Glutamatergic neuron (in vitro differentiated cells): ENCODE measurements around the gene TMPRSS9. TPM values are rescaled to one million over a fixed set of nuclear protein-coding genes. Genes with fewer than 3 reads are reported as not detected.
"Not testable (repeated sequence)": the region's sequence is repeated elsewhere in the genome, so short reads cannot be mapped to it uniquely, and the experiment has no call there.

Experiments
- DNase-seq: peaks from one replicate; pipeline ENCODE4 v3.0.0; 2022
- H3K27ac Mint-ChIP-seq: one replicate; pipeline ENCODE4 v1.8.0; 2020; ENCODE audit warnings: mild to moderate bottlenecking, mixed read lengths, inconsistent platforms; ENCODE audit not compliant: unreplicated experiment
- H3K27me3 Mint-ChIP-seq: one replicate; pipeline ENCODE4 v1.8.0; 2020; ENCODE audit warnings: mild to moderate bottlenecking, moderate library complexity, mixed read lengths, inconsistent platforms; ENCODE audit not compliant: unreplicated experiment
- H3K36me3 Mint-ChIP-seq: one replicate; pipeline ENCODE4 v1.8.0; 2020; ENCODE audit warnings: mild to moderate bottlenecking, mixed read lengths, inconsistent platforms; ENCODE audit not compliant: unreplicated experiment
- H3K4me1 Mint-ChIP-seq: one replicate; pipeline ENCODE4 v1.8.0; 2020; ENCODE audit warnings: mild to moderate bottlenecking, low read depth, mixed read lengths, inconsistent platforms; ENCODE audit not compliant: unreplicated experiment
- H3K4me3 Mint-ChIP-seq: one replicate; pipeline ENCODE4 v1.8.0; 2020; ENCODE audit warnings: mild to moderate bottlenecking, mixed read lengths, inconsistent platforms; ENCODE audit not compliant: unreplicated experiment
- H3K9me3 Mint-ChIP-seq: one replicate; pipeline ENCODE4 v1.8.0; 2020; ENCODE audit warnings: mild to moderate bottlenecking, moderate library complexity, mixed read lengths, inconsistent platforms; ENCODE audit not compliant: unreplicated experiment
- total RNA-seq: library from RNA; stranded (reverse); fragmentation: NEBNext Ultra II Directional; extraction: Animal tissue kit (Norgen Biotek cat#: 25700); gene quantifications from one replicate; pipeline ENCODE4 v1.2.1, GENCODE V29; 2021; ENCODE audit not compliant: unreplicated experiment
- TF ChIP-seq, protein P1 (sequence below): fragments of 200-600 bp; sonication (generic); IDR thresholded peaks from one replicate; pipeline ENCODE4 v1.5.0; 2021; ENCODE audit not compliant: partially characterized antibody, unreplicated experiment

The TMPRSS9 gene
- total RNA-seq, 1 donor from 2014 or later: 0.29 TPM

DNA sequence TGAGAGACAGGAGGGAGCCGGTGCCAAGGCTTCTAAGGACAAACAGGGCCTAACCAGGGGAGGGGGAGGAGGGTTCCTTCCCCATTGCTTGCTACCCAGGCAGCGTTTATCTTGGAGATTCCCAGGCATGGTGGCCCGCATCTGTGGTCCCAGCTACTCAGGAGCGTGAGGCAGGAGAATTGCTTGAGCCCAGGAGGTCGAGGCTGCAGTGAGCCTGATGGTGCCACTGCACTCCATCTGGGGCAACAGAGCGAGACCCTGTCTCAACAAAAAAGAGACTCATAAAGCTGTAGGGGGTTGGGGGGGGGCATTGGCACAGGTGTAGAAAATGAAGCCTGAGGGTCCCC is 55.9 kb downstream of the TMPRSS9 start:
- Mint-ChIP-seq H3K36me3 (peaks cover 10% of the 10 kb centered on the region), H3K27me3 (peaks cover 5% of the 10 kb centered on the region), H3K9me3 (peaks cover 3% of the 10 kb centered on the region), H3K4me3 (no peak overlapping the region), H3K27ac (no peak overlapping the region), H3K4me1 (no peaks in the 10 kb centered on the region)
- no peak for DNase-seq
- TF ChIP-seq, protein P1, sequence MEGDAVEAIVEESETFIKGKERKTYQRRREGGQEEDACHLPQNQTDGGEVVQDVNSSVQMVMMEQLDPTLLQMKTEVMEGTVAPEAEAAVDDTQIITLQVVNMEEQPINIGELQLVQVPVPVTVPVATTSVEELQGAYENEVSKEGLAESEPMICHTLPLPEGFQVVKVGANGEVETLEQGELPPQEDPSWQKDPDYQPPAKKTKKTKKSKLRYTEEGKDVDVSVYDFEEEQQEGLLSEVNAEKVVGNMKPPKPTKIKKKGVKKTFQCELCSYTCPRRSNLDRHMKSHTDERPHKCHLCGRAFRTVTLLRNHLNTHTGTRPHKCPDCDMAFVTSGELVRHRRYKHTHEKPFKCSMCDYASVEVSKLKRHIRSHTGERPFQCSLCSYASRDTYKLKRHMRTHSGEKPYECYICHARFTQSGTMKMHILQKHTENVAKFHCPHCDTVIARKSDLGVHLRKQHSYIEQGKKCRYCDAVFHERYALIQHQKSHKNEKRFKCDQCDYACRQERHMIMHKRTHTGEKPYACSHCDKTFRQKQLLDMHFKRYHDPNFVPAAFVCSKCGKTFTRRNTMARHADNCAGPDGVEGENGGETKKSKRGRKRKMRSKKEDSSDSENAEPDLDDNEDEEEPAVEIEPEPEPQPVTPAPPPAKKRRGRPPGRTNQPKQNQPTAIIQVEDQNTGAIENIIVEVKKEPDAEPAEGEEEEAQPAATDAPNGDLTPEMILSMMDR: no peak

DNA sequence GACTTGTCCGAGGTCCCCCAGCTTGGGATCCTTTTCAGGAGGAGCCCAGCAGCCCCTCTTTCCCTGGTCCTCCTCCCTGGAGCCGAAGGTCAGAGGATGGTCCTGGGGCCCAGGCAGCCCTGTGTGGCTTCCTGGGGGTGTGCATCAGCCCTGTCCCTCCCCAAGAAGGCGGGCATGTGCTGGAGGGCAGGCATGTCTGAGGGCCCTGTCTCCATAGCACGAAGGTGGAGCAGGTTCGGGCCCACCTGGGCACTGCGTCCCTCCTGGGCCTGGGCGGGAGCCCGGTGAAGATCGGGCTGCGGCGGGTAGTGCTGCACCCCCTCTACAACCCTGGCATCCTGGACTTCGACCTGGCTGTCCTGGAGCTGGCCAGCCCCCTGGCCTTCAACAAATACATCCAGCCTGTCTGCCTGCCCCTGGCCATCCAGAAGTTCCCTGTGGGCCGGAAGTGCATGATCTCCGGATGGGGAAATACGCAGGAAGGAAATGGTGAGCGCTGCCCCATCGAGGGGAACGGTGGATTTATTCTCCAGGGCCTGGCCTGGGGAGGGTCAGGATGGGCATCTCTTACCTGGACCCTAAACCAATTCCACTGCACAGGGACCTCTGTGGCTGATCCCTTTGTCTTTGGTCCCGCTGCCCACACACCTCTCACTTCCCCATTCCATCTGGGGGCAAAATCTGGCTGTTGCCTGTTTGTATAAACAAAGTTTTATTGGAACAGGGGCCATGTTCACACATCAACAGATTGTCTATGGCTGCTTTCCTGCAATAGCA is 56.4 kb downstream of the TMPRSS9 start:
- Mint-ChIP-seq H3K4me1 (no peaks in the 10 kb centered on the region), H3K27ac (no peak overlapping the region), H3K36me3 (peaks cover 10% of the 10 kb centered on the region), H3K9me3 (peaks cover 3% of the 10 kb centered on the region), H3K4me3 (no peak overlapping the region), H3K27me3 (peaks cover 5% of the 10 kb centered on the region)
- TF ChIP-seq, protein P1: no peak
- no peak for DNase-seq

DNA sequence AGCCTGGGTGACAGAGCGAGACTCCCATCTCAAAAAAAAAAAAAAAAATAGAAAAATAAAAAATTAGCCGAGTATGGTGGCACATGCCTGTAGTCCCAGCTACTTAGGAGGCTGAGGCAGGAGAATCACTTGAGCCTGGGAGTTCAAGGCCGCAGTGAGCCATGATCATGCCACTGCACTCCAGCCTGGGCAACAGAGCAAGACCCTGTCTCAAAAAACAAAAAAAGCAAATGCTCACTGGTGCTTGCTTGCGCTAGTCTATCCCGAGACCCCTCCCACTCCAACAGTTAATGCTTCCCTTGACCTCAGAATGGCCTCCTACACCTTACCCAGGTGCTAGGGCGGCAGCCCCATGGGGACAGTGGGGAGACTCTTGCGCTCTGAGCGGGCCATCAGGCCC is 57.4 kb downstream of the TMPRSS9 start:
- not testable (repeated sequence) for H3K4me1 Mint-ChIP-seq, H3K27ac Mint-ChIP-seq, H3K27me3 Mint-ChIP-seq, H3K4me3 Mint-ChIP-seq, H3K9me3 Mint-ChIP-seq, H3K36me3 Mint-ChIP-seq, DNase-seq

DNA sequence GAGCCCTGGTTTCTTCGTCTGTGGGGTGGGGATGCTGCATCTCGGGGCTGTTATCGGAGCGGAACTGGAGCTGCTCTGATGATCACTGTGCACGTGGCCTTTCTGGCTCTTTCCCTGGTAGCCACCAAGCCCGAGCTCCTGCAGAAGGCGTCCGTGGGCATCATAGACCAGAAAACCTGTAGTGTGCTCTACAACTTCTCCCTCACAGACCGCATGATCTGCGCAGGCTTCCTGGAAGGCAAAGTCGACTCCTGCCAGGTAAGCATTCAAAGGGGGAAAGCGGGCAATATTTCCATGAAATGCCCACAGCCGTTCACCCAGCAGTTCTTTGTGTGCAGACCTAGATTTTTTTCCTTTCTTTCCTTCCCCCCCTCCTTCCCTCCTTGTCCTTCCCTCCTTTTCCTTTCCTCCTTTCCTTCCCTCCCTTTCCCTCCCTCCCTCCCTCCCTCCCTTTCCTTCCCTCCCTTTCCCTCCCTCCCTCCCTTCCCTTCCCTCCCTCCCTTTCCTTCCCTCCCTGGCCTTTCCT is 57.9 kb downstream of the TMPRSS9 start:
- peaks cover 4% of the 10 kb centered on the region for H3K36me3 Mint-ChIP-seq
- peaks cover 3% of the 10 kb centered on the region for H3K27me3 Mint-ChIP-seq
- no peaks in the 10 kb centered on the region for H3K9me3 Mint-ChIP-seq
- DNase-seq: no peak
- H3K27ac Mint-ChIP-seq: no peak overlapping the region
- H3K4me1 Mint-ChIP-seq: no peaks in the 10 kb centered on the region
- TF ChIP-seq, protein P1: no peak
- no peak overlapping the region for H3K4me3 Mint-ChIP-seq

DNA sequence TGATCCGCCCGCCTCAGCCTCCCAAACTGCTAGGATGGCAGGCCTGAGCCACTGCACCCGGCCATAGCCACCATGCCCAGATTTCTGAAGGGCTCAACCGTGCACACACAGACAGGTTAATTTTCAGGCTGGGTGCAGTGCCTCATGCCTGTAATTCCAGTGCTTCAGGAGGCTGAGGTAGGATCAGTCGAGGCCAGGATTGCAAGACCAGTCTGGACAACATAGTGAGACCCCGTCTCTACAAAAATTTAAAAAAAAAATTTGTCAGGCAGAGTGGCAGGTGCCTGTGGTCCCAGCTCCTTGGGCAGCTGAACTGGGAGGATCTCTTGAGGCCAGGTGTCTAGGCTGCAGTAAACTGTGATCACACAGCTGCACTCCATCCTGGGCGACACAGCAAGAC is 59.7 kb downstream of the TMPRSS9 start:
- TF ChIP-seq, protein P1: no peak
- no peak for DNase-seq
- H3K27me3 Mint-ChIP-seq: no peaks in the 10 kb centered on the region
- H3K4me1 Mint-ChIP-seq: no peaks in the 10 kb centered on the region
- no peaks in the 10 kb centered on the region for H3K36me3 Mint-ChIP-seq
- no peak overlapping the region for H3K4me3 Mint-ChIP-seq
- no peak overlapping the region for H3K27ac Mint-ChIP-seq
- no peaks in the 10 kb centered on the region for H3K9me3 Mint-ChIP-seq
